MM.1S (cell line): ENCODE results near the gene DEXI.

Source experiments
- DNase-seq: peaks from one replicate; pipeline ENCODE4 v3.0.0-alpha.2; 2015
- H2AFZ ChIP-seq: fragments of 300-600 bp; sonication (generic); 2 replicates; pipeline ENCODE4 v1.6.0; 2016; ENCODE audit warnings: antibody characterized with exemption, low read length
- H3F3A ChIP-seq: fragments of 300-600 bp; sonication (generic); 2 replicates; pipeline ENCODE4 v1.6.1; 2016; ENCODE audit warnings: mild to moderate bottlenecking, antibody characterized with exemption, low read length, moderate library complexity, mixed read lengths; ENCODE audit not compliant: insufficient read depth
- H3K27ac ChIP-seq: fragments of 300-600 bp; sonication (generic); 2 replicates; pipeline ENCODE4 v1.5.1; 2016; ENCODE audit warnings: mild to moderate bottlenecking, low read length
- H3K27me3 ChIP-seq: fragments of 300-600 bp; sonication (generic); replicated peaks from 2 replicates; pipeline ENCODE4 v1.6.0; 2016; ENCODE audit warnings: low read length; ENCODE audit not compliant: insufficient read depth
- H3K36me3 ChIP-seq: fragments of 300-600 bp; sonication (generic); replicated peaks from 2 replicates; pipeline ENCODE4 v1.6.1; 2016; ENCODE audit warnings: mild to moderate bottlenecking, low read length, mixed read lengths; ENCODE audit not compliant: insufficient read depth
- H3K4me1 ChIP-seq: fragments of 300-600 bp; sonication (generic); 2 replicates; pipeline ENCODE4 v1.6.1; 2016; ENCODE audit warnings: low read length, mixed read lengths
- H3K4me2 ChIP-seq: fragments of 300-600 bp; sonication (generic); 2 replicates; pipeline ENCODE4 v1.6.0; 2016; ENCODE audit warnings: low read depth, low read length
- H3K4me3 ChIP-seq: fragments of 300-600 bp; sonication (generic); 2 replicates; pipeline ENCODE4 v1.5.1; 2016; ENCODE audit warnings: low read length, mixed read lengths
- H3K79me2 ChIP-seq: fragments of 300-600 bp; sonication (generic); 2 replicates; pipeline ENCODE4 v1.6.1; 2016; ENCODE audit warnings: mixed run types, low read length, mixed read lengths
- H3K9ac ChIP-seq: fragments of 300-600 bp; sonication (generic); 2 replicates; pipeline ENCODE4 v1.6.1; 2016; ENCODE audit warnings: low read length, mixed read lengths
- H3K9me2 ChIP-seq: fragments of 300-600 bp; sonication (generic); replicated peaks from 2 replicates; pipeline ENCODE4 v1.6.1; 2016; ENCODE audit warnings: mild to moderate bottlenecking, low read length, mixed read lengths; ENCODE audit not compliant: insufficient read depth
- H3K9me3 ChIP-seq: fragments of 300-600 bp; sonication (generic); replicated peaks from 2 replicates; pipeline ENCODE4 v1.6.1; 2016; ENCODE audit warnings: mild to moderate bottlenecking, low read length, mixed read lengths; ENCODE audit not compliant: insufficient read depth
- H4K20me1 ChIP-seq: fragments of 300-600 bp; sonication (generic); 2 replicates; pipeline ENCODE4 v1.6.1; 2016; ENCODE audit warnings: mild to moderate bottlenecking, low read length, moderate library complexity, mixed read lengths; ENCODE audit not compliant: insufficient read depth
- CTCF ChIP-seq: fragments of 300-600 bp; sonication (generic); IDR thresholded peaks from 2 replicates; pipeline ENCODE4 v1.5.1; 2016; ENCODE audit warnings: antibody characterized with exemption, low read length, mixed read lengths
- EZH2 ChIP-seq: fragments of 300-600 bp; sonication (generic); optimal IDR thresholded peaks from 2 replicates; pipeline ENCODE3; 2017; ENCODE audit warnings: low read depth, mild to moderate bottlenecking, antibody characterized with exemption, low read length, mixed read lengths
- EZH2phosphoT487 ChIP-seq: fragments of 300-600 bp; sonication (generic); IDR thresholded peaks from 2 replicates; pipeline ENCODE4 v1.6.1; 2018; ENCODE audit warnings: antibody characterized with exemption, low read length

DEXI gene

DNA sequence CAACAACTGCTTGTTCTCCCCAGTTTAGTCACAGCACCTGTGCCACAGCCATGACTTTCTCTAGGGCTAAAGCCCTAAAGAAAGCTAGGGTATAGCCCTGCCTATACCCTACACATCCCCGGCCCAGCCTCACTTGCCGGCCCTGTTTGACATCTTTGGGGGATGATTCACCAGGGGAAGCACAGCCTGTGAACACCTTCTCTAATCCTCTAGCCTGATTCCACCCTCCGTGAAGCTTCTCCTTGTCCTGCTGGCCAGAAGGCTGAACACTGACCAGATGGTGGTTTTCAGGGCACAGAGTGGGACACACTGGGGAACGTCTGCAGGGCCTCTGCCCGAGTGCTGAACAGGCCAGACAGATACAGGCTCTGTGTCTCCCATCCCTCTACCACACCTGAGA is 8.1 kb upstream of the DEXI start:
- no peak overlapping the region for H3K9ac ChIP-seq
- TF ChIP-seq EZH2phosphoT487 (no peak), CTCF (no peak), EZH2 (no peak)
- H3F3A ChIP-seq = no peaks in the 10 kb centered on the region
- no peak overlapping the region for H3K4me3 ChIP-seq
- H3K36me3 ChIP-seq = no peaks in the 10 kb centered on the region
- H3K79me2 ChIP-seq = peaks cover 79% of the 10 kb centered on the region
- H3K4me1 ChIP-seq = peaks cover 17% of the 10 kb centered on the region
- H3K9me2 ChIP-seq = no peaks in the 10 kb centered on the region
- H4K20me1 ChIP-seq = no peaks in the 10 kb centered on the region; the same call in 1 of the 2 replicates
- DNase-seq = no peak
- H3K9me3 ChIP-seq = no peaks in the 10 kb centered on the region
- no peak overlapping the region for H3K4me2 ChIP-seq
- H3K27ac ChIP-seq = no peak overlapping the region
- no peak overlapping the region for H2AFZ ChIP-seq
- no peaks in the 10 kb centered on the region for H3K27me3 ChIP-seq

GRCh38 chr16:10949424-10949970 is 7.2 kb upstream of the DEXI start:
- Histone ChIP-seq H3K36me3 (no peaks in the 10 kb centered on the region), H3F3A (no peaks in the 10 kb centered on the region), H3K4me3 (no peak overlapping the region), H2AFZ (no peak overlapping the region), H4K20me1 (no peaks in the 10 kb centered on the region; the same call in 1 of the 2 replicates), H3K4me1 (peaks cover 16% of the 10 kb centered on the region), H3K9me2 (no peaks in the 10 kb centered on the region), H3K79me2 (peaks cover 79% of the 10 kb centered on the region), H3K9ac (no peak overlapping the region), H3K4me2 (no peak overlapping the region), H3K9me3 (no peaks in the 10 kb centered on the region), H3K27ac (no peak overlapping the region), H3K27me3 (no peaks in the 10 kb centered on the region)
- no peak for DNase-seq
- TF ChIP-seq CTCF = no peak
- no peak for TF ChIP-seq EZH2
- TF ChIP-seq EZH2phosphoT487 = no peak

- no peaks in the 10 kb centered on the region for H4K20me1 ChIP-seq
- no peak for DNase-seq
- no peak overlapping the region for H2AFZ ChIP-seq
- no peaks in the 10 kb centered on the region for H3K9me2 ChIP-seq
- H3K79me2 ChIP-seq = peaks cover 74% of the 10 kb centered on the region
- no peaks in the 10 kb centered on the region for H3K27me3 ChIP-seq
- H3K4me2 ChIP-seq = no peak overlapping the region
- TF ChIP-seq CTCF (no peak), EZH2 (no peak), EZH2phosphoT487 (no peak)
- H3K36me3 ChIP-seq = no peaks in the 10 kb centered on the region
- no peak overlapping the region for H3K27ac ChIP-seq
- no peaks in the 10 kb centered on the region for H3K9me3 ChIP-seq
- H3K4me1 ChIP-seq = peaks cover 20% of the 10 kb centered on the region
- H3F3A ChIP-seq = no peaks in the 10 kb centered on the region
- H3K4me3 ChIP-seq = no peak overlapping the region
- H3K9ac ChIP-seq = no peak overlapping the region
These were observed 5.0 kb upstream of the DEXI start for GRCh38 chr16:10947211-10947787.
